Loucy (cell line): ENCODE results near the gene KCNMA1.

Experiments
- H2AFZ ChIP-seq: fragments of 200-600 bp; sonication (generic); 2 replicates; pipeline ENCODE4 v1.6.0; 2016; ENCODE audit warnings: antibody characterized with exemption, mild to moderate bottlenecking, low read length, moderate library complexity
- H3F3A ChIP-seq: fragments of 200-600 bp; 2 replicates; pipeline ENCODE4 v1.6.0; 2016; ENCODE audit warnings: antibody characterized with exemption, low read depth, mild to moderate bottlenecking
- H3K27me3 ChIP-seq: fragments of 200-600 bp; sonication (generic); 2 replicates; pipeline ENCODE4 v1.6.1; 2014; ENCODE audit warnings: low read length, mild to moderate bottlenecking; ENCODE audit not compliant: insufficient read depth, poor library complexity, severe bottlenecking
- H3K36me3 ChIP-seq: fragments of 200-600 bp; sonication (generic); 2 replicates; pipeline ENCODE4 v1.6.1; 2016; ENCODE audit warnings: low read length; ENCODE audit not compliant: insufficient read depth
- H3K4me1 ChIP-seq: fragments of 200-600 bp; sonication (generic); 2 replicates; pipeline ENCODE4 v1.5.1; 2014; ENCODE audit warnings: low read length, mild to moderate bottlenecking; ENCODE audit not compliant: insufficient read depth, poor library complexity, severe bottlenecking
- H3K4me2 ChIP-seq: fragments of 200-600 bp; sonication (generic); 2 replicates; pipeline ENCODE4 v1.6.0; 2014; ENCODE audit warnings: antibody characterized with exemption, low read length, low read depth, mild to moderate bottlenecking; ENCODE audit not compliant: poor library complexity, severe bottlenecking
- H3K4me3 ChIP-seq: fragments of 200-600 bp; sonication (generic); 2 replicates; pipeline ENCODE4 v1.5.1; 2014; ENCODE audit warnings: low read length, mild to moderate bottlenecking, mixed read lengths; ENCODE audit not compliant: poor library complexity, severe bottlenecking
- H3K79me2 ChIP-seq: fragments of 200-600 bp; sonication (generic); 2 replicates; pipeline ENCODE4 v1.6.1; 2014; ENCODE audit warnings: low read length; ENCODE audit not compliant: insufficient read depth
- H3K9ac ChIP-seq: fragments of 200-600 bp; sonication (generic); 2 replicates; pipeline ENCODE4 v1.6.0; 2014; ENCODE audit warnings: mild to moderate bottlenecking, low read depth, low read length, moderate library complexity; ENCODE audit not compliant: poor library complexity, severe bottlenecking
- H3K9me2 ChIP-seq: fragments of 200-600 bp; sonication (generic); replicated peaks from 2 replicates; pipeline ENCODE4 v1.6.1; 2016; ENCODE audit warnings: low read depth, low read length, mixed read lengths
- H3K9me3 ChIP-seq: fragments of 200-600 bp; sonication (generic); 2 replicates; pipeline ENCODE4 v1.6.1; 2014; ENCODE audit warnings: mild to moderate bottlenecking, antibody characterized with exemption, low read length, low read depth; ENCODE audit not compliant: insufficient read depth
- H4K20me1 ChIP-seq: fragments of 200-600 bp; sonication (generic); 2 replicates; pipeline ENCODE4 v1.6.0; 2014; ENCODE audit warnings: antibody characterized with exemption, low read length, mild to moderate bottlenecking; ENCODE audit not compliant: insufficient read depth, poor library complexity, severe bottlenecking
- CTCF ChIP-seq: fragments of 200-600 bp; sonication (generic); conservative IDR thresholded peaks from 2 replicates; pipeline ENCODE4 v1.5.1; 2014; ENCODE audit warnings: mild to moderate bottlenecking, antibody characterized with exemption, low read length
- EZH2phosphoT487 ChIP-seq: fragments of 200-600 bp; IDR thresholded peaks from 2 replicates; pipeline ENCODE4 v1.6.1; 2018; ENCODE audit warnings: antibody characterized with exemption, mild to moderate bottlenecking, moderate library complexity, borderline replicate concordance

The KCNMA1 gene

GRCh38 chr10:77320971-77321471, 316.6 kb downstream of the KCNMA1 start:
- H2AFZ ChIP-seq = no peak overlapping the region
- H4K20me1 ChIP-seq = no peaks in the 10 kb centered on the region
- no peak overlapping the region for H3K4me2 ChIP-seq
- H3K9me3 ChIP-seq = no peaks in the 10 kb centered on the region
- H3K9ac ChIP-seq = no peak overlapping the region
- H3F3A ChIP-seq = no peaks in the 10 kb centered on the region
- no peak overlapping the region for H3K4me3 ChIP-seq
- TF ChIP-seq CTCF (no peak), EZH2phosphoT487 (no peak)
- H3K4me1 ChIP-seq = no peaks in the 10 kb centered on the region
- no peaks in the 10 kb centered on the region for H3K9me2 ChIP-seq
- no peaks in the 10 kb centered on the region for H3K36me3 ChIP-seq
- no peaks in the 10 kb centered on the region for H3K27me3 ChIP-seq
- H3K79me2 ChIP-seq = no peaks in the 10 kb centered on the region

GRCh38 chr10:77319557-77319956, 318.1 kb downstream of the KCNMA1 start:
- H3K27me3 ChIP-seq = no peaks in the 10 kb centered on the region
- H3K36me3 ChIP-seq = no peaks in the 10 kb centered on the region
- no peak overlapping the region for H3K4me2 ChIP-seq
- H2AFZ ChIP-seq = no peak overlapping the region
- H3F3A ChIP-seq = no peaks in the 10 kb centered on the region
- no peak overlapping the region for H3K9ac ChIP-seq
- H3K9me2 ChIP-seq = no peaks in the 10 kb centered on the region
- H3K79me2 ChIP-seq = no peaks in the 10 kb centered on the region
- TF ChIP-seq CTCF (no peak), EZH2phosphoT487 (no peak)
- no peaks in the 10 kb centered on the region for H3K4me1 ChIP-seq
- H4K20me1 ChIP-seq = no peaks in the 10 kb centered on the region
- no peaks in the 10 kb centered on the region for H3K9me3 ChIP-seq
- no peak overlapping the region for H3K4me3 ChIP-seq

- Histone ChIP-seq H2AFZ (no peak overlapping the region), H3K4me3 (no peak overlapping the region), H3K9me3 (no peaks in the 10 kb centered on the region), H3K9ac (no peak overlapping the region), H3K36me3 (no peaks in the 10 kb centered on the region), H3F3A (no peaks in the 10 kb centered on the region), H4K20me1 (no peaks in the 10 kb centered on the region), H3K27me3 (no peaks in the 10 kb centered on the region), H3K79me2 (no peaks in the 10 kb centered on the region), H3K4me2 (no peak overlapping the region), H3K4me1 (no peaks in the 10 kb centered on the region), H3K9me2 (no peaks in the 10 kb centered on the region)
- TF ChIP-seq CTCF = no peak
- TF ChIP-seq EZH2phosphoT487 = no peak
Observed at GRCh38 chr10:77318739-77319138, 318.9 kb downstream of the KCNMA1 start.
